ENCODE data around the gene COPS9.

COPS9 gene

GRCh38 chr2:240166191-240166590 is 30.1 kb upstream of the COPS9 start:
- DNase-seq (ENCODE audit: low read depth), result no peak

GRCh38 chr2:240165661-240166060 is 29.6 kb upstream of the COPS9 start:
- DNase-seq (ENCODE audit: low read depth), result no peak

- DNase-seq (ENCODE audit: low read depth), result no peak
These were observed 28.9 kb upstream of the COPS9 start for GRCh38 chr2:240165034-240165433.

GRCh38 chr2:240164586-240164985 is 28.5 kb upstream of the COPS9 start:
- no peak for DNase-seq (ENCODE audit: low read depth)

- no peak for DNase-seq (ENCODE audit: low read depth)
These were observed 27.9 kb upstream of the COPS9 start for GRCh38 chr2:240163844-240164574.

- no peak for DNase-seq (ENCODE audit: low read depth)
These were observed 27.0 kb upstream of the COPS9 start for GRCh38 chr2:240162939-240163714.

GRCh38 chr2:240162531-240162930 is 26.4 kb upstream of the COPS9 start:
- DNase-seq (ENCODE audit: low read depth), result no peak

GRCh38 chr2:240162032-240162431 is 25.9 kb upstream of the COPS9 start:
- DNase-seq (ENCODE audit: low read depth), result no peak

GRCh38 chr2:240161087-240161750 is 25.1 kb upstream of the COPS9 start:
- no peak for DNase-seq (ENCODE audit: low read depth)

- DNase-seq (ENCODE audit: low read depth), result no peak
These were observed 24.4 kb upstream of the COPS9 start for GRCh38 chr2:240160291-240161086.

GRCh38 chr2:240159251-240159839 is 23.2 kb upstream of the COPS9 start:
- no peak for DNase-seq (ENCODE audit: low read depth)

- no peak for DNase-seq (ENCODE audit: low read depth)
These were observed 21.0 kb upstream of the COPS9 start for GRCh38 chr2:240157147-240157470.

- no peak for DNase-seq (ENCODE audit: low read depth)
These were observed 20.5 kb upstream of the COPS9 start for GRCh38 chr2:240156435-240157146.

- DNase-seq (ENCODE audit: low read depth), result no peak
These were observed 19.8 kb upstream of the COPS9 start for GRCh38 chr2:240155745-240156390.

- DNase-seq (ENCODE audit: low read depth), result peak; percentile 11
These were observed 19.1 kb upstream of the COPS9 start for GRCh38 chr2:240155048-240155744.

GRCh38 chr2:240154606-240155005 is 18.5 kb upstream of the COPS9 start:
- DNase-seq (ENCODE audit: low read depth), result no peak

GRCh38 chr2:240153418-240153817 is 17.3 kb upstream of the COPS9 start:
- no peak for DNase-seq (ENCODE audit: low read depth)

GRCh38 chr2:240151477-240152031 is 15.4 kb upstream of the COPS9 start:
- DNase-seq (ENCODE audit: low read depth), result no peak

- DNase-seq (ENCODE audit: low read depth), result peak; percentile 18
These were observed 14.1 kb upstream of the COPS9 start for GRCh38 chr2:240149943-240150784.
